Ishikawa (cell line): ENCODE data around the gene LGR4.

Experiments used
- MAX ChIP-seq: IDR thresholded peaks from 2 replicates; pipeline ENCODE4 v1.6.1; 2012
- NFIC ChIP-seq: IDR thresholded peaks from 2 replicates; pipeline ENCODE4 v1.6.1; 2012
- RAD21 ChIP-seq: IDR thresholded peaks from 2 replicates; pipeline ENCODE4 v1.6.1; 2012; ENCODE audit warnings: low read depth
- REST ChIP-seq: IDR thresholded peaks from 2 replicates; pipeline ENCODE4 v1.6.1; 2012; ENCODE audit warnings: low read depth, mild to moderate bottlenecking
- TAF1 ChIP-seq: IDR thresholded peaks from 2 replicates; pipeline ENCODE4 v1.6.1; 2012; ENCODE audit warnings: low read depth, mild to moderate bottlenecking
- TCF12 ChIP-seq: IDR thresholded peaks from 2 replicates; pipeline ENCODE4 v1.6.1; 2012; ENCODE audit warnings: low read depth
- YY1 ChIP-seq: IDR thresholded peaks from 2 replicates; pipeline ENCODE4 v1.6.1; 2012; ENCODE audit warnings: low read depth

- TF ChIP-seq YY1 (no peak), RAD21 (no peak), MAX (no peak), TAF1 (no peak), TCF12 (no peak), REST (no peak), NFIC (no peak)
Measured at GRCh38 chr11:27373856-27374602, 98.6 kb downstream of the LGR4 start.
